GM04503 (cell line): Measurements from ENCODE around the gene RPL18A.
A peak's percentile ranks its signal among the peaks of the same experiment; 100 is the strongest.
"Not testable (repeated sequence)": the region's sequence is repeated elsewhere in the genome, so short reads cannot be mapped to it uniquely, and the experiment has no call there.

Experiments used
- DNase-seq: peaks from one replicate; pipeline ENCODE4 v3.0.0-alpha.2; 2012; ENCODE audit warnings: low read depth

RPL18A gene

DNA sequence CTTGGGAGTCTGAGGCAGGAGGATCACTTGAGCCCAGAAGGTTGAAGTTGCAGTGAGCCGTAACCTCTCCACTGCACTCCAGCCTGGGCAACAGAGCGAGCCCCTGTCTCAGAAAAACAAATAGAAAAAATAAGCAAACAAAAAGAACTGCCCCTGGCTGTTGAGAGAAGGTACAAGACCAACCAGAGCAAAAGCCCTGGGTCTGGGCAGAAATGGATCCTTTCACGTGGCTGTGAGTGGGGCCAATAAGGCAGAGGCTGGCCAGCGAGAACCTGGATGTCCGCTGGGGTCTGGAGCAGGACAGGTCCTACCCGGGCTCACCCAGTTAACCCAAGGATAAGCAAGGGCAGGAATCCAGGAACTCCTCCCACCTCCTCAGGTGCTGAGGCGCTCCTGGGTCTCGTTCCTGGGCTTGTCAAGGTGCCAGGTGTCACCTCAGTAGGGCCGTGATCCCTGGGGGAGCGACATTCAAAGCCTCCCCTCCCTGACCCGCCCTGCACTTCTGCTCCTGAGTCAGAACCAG lies 7.3 kb downstream of the RPL18A start:
- no peak for DNase-seq

- DNase-seq, result no peak
These were observed 9.0 kb downstream of the RPL18A start for GRCh38 chr19:17868669-17869068.

GRCh38 chr19:17869114-17869608 lies 9.5 kb downstream of the RPL18A start:
- DNase-seq, result no peak

DNA sequence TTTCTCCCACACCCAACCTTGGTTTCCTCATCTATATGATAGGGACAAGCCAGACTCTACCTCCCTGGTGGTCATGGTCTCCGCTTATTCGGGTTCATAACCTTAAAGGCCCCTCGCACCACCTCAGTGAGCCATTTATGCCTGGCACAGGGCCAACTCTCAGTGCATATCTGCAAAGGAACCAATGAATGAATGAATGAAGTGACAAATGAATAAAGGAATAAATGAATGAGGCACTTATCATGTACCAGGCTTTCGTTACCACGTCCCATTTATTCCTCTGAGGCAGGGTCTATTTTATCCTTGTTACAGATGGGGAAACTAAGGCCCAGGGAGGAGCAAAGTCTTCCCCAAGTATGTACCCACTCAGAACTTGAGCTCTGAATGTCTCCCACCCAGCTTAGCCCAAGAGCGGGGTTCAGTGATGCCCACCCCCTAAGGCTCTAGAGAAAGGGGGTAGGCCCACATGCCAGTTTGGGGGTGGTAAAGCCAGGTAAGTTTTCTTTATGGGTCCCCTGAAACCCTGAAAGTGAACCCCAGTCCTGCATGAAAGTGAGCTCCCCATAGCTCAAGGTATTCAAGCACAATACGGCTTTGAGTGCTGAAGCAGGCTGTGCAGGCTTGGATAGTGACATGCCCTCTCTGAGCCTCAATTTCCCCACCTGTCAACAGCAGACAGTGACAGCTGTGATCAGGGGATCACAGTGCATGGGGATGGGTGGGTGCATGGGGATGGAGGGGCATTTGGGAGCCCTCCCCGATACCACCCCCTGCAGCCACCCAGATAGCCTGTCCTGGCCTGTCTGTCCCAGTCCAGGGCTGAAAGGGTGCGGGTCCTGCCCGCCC lies 11.5 kb downstream of the RPL18A start:
- DNase-seq, result no peak

- no peak for DNase-seq
These were observed 12.2 kb downstream of the RPL18A start, which contains the start of gene SLC5A5 for GRCh38 chr19:17871878-17872250. TSS of gene SLC5A5 (plus strand) at chr19:17871945. CDS start at chr19:17872320, 375 bp downstream.

DNA sequence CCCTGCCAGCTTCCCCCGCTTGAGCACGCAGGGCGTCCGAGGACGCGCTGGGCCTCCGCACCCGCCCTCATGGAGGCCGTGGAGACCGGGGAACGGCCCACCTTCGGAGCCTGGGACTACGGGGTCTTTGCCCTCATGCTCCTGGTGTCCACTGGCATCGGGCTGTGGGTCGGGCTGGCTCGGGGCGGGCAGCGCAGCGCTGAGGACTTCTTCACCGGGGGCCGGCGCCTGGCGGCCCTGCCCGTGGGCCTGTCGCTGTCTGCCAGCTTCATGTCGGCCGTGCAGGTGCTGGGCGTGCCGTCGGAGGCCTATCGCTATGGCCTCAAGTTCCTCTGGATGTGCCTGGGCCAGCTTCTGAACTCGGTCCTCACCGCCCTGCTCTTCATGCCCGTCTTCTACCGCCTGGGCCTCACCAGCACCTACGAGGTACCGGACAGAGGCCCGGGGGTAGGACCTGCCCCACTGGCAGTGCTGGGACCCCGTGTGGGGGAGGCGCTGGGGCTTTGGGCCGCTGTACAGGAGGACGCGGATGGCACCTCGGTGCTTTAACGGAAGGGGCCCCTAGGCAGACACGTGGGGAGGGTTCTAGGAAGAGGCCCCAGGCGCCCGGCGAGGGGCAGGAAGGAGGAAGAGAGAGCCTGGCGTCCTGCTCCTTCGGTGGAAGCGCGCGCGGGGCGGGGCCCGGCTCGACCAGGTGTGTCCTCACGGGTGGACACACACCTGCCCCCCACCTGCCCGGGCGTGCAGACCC lies 12.7 kb downstream of the RPL18A start:
- no peak for DNase-seq

- DNase-seq, result no peak
These were observed 14.4 kb downstream of the RPL18A start for GRCh38 chr19:17873786-17874757.

DNA sequence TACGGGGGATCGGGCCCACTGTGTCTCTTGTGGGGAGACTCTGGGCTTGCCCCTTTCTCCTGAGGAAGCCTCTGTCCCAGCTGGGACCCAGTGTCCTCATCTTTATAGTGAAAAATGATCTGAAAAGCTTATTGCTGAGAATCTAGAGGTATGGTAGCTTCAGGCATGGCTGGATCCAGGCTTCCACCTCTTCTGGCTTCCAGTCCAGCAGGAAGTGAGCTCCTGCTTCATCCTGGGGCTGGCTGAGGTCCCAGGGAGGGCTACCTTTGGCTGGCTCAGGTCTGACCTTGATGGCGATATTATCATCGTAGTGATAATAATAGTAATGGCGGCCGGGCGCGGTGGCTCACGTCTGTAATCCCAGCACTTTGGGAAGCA lies 15.0 kb downstream of the RPL18A start:
- DNase-seq, result no peak

DNA sequence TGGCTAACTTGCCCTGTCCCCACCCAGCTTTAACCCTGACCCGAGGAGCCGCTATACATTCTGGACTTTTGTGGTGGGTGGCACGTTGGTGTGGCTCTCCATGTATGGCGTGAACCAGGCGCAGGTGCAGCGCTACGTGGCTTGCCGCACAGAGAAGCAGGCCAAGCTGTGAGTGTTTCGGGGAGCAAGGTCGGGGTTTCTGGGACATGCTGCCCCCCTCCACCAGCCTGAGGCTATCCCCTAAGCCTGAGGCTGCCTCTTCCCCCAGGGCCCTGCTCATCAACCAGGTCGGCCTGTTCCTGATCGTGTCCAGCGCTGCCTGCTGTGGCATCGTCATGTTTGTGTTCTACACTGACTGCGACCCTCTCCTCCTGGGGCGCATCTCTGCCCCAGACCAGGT lies 18.0 kb downstream of the RPL18A start:
- DNase-seq, result no peak

DNA sequence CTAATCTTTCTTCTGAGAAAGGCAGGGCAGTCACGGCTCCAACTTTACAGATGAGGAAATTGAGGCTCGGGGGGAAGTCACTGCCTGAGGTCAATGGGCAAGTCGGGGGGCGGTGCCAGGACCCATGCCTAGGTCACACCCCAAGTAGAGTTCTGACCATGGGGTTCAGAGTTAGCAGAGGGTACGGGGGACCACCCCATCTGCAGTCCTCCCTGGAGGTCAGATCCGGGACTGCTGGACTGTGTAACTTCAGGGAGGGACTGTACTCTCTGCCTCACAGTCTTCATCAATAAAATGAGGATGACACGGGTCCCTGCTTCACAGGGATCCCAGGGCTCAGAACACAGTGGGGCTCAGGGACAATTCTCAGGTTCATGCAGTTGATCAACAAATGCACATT lies 19.8 kb downstream of the RPL18A start:
- no peak for DNase-seq

DNA sequence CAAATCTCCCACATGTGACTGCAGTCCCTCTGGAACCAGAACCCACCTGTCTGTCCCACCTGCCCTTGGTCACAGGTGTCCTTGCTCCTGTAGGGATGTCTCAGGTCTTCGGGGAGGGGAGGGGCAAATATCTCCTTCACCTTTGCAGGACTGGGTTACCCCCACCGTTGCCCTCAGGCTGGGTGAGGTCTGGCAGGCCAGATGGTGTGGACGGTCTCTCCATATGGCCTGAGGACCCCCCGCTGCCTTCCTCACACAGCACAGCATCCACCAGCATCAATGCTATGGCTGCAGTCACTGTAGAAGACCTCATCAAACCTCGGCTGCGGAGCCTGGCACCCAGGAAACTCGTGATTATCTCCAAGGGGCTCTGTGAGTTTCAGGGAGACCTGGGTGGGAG lies 22.0 kb downstream of the RPL18A start:
- no peak for DNase-seq

- DNase-seq, result no peak
These were observed 24.1 kb downstream of the RPL18A start for GRCh38 chr19:17883627-17884410.

DNA sequence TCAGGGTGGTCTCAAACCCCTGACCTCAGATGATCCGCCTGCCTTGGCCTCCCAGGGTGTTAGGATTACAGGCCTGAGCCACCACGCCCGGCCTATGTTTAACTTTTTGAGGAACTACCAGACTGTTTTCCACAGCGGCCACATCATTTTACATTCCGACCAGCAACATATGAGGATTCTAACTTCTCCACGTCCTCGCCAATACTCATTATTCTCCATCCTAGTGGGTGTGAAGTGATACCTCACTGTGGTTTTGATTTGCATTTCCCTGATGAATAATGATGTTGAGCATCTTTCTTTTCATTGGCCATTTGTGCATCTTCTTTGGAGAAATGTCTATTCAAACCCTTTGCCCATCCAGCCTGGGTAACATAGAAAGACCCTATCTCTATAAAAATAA lies 26.8 kb downstream of the RPL18A start:
- no peak for DNase-seq

GRCh38 chr19:17887221-17887620 lies 27.5 kb downstream of the RPL18A start:
- not testable (repeated sequence) for DNase-seq

- DNase-seq, result no peak
These were observed 28.6 kb downstream of the RPL18A start for GRCh38 chr19:17888260-17888659.

DNA sequence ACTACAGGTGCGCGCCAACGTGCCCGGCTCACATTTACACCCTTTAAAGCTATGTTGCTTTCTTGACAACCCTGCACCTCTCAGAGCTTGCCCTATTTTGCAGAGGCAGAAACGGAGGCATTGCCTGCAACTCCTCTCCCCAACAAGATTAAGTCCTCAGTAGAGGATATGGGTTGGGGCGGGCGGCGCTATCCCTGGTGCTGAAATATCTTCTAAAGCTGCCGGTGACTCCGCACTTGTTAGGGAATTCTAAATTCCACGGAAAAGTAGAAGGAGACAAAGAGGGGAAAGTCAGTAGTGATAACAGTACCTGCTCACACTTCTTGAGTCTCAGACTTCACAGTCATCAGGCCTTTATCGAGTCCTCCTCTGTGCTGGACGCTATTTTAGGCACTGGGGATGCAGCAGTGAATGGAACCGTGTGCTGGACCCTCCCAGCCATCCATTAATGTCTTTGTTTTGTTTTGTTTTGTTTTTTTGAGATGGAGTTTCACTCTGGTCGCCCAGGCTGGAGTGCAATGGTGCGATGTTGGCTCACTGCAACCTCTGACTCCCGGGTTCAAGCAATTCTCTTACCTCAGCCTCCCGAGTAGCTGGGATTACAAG lies 30.0 kb downstream of the RPL18A start:
- DNase-seq, result no peak

DNA sequence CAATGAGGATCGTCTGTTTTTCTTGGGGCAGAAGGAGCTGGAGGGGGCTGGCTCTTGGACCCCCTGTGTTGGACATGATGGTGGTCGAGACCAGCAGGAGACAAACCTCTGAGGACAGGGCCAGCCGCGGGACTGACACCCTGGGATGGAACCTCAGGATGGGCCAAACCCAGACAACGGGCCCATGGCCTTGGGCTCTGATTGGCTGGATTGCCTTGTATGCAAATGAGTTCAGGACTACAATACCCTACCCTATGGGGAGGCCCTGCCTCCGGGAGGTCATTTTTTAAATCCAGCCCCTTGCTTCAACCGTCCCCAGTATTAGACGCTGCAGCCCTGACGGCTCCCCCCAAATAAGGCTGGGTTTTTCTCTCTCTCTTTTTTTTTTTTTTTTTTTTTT lies 34.1 kb downstream of the RPL18A start:
- no peak for DNase-seq

DNA sequence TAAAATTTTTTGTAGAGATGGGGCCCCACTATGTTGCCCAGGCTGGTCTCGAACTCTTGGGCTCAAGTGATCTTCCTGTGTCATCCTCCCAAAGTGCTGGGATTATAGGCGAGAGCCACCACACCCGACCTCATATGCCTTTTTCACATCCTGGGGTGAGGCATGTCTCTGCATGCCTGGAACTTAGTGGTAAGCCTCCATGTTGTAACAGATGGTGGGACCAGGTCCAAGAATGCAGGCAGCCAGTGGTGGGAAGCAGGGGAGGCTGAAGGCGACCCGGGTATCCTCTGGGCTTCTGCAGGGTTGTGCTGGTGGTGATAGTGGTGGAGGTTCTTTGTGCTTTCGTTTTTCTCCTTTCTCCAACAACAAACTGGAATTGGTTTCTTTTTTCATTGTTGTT lies 43.0 kb downstream of the RPL18A start:
- peak; percentile 45 for DNase-seq

- DNase-seq, result no peak
These were observed 48.5 kb downstream of the RPL18A start for GRCh38 chr19:17908244-17908643.

- DNase-seq, result no peak
These were observed 49.5 kb downstream of the RPL18A start for GRCh38 chr19:17909003-17909732.
